ENCODE data around the gene NOP16. TPM values are rescaled to one million over a fixed set of nuclear protein-coding genes. Genes with fewer than 3 reads are reported as not detected.

Gene NOP16
- total RNA-seq, 1 experiment from 2014 or later, result 134 TPM

DNA sequence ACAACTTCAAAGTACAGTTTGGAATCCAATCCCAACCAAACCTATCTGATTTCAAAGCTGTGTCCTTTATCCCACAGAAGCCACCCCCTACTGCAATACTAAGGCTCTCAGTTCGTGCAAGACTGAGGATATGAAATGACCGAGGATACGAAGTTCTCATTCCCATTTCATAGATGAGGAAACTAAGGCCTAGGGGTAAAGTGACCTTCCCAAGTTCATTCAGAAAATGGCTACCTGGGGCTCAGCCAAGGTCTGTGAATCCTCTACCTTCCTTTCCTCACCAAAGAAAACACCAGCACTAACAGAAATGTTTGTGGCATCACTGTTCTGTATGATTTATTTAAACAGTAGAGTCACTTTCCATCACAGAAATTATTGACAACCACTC is 32.2 kb downstream of the NOP16 start:
- no peaks in the 10 kb centered on the region for H3K27me3 Mint-ChIP-seq (ENCODE audit: insufficient read depth, unreplicated experiment)
- intact Hi-C loops (cut with micrococcal nuclease), result no loop called here
- BruUV-seq (replicated peaks), result no TSS peak

DNA sequence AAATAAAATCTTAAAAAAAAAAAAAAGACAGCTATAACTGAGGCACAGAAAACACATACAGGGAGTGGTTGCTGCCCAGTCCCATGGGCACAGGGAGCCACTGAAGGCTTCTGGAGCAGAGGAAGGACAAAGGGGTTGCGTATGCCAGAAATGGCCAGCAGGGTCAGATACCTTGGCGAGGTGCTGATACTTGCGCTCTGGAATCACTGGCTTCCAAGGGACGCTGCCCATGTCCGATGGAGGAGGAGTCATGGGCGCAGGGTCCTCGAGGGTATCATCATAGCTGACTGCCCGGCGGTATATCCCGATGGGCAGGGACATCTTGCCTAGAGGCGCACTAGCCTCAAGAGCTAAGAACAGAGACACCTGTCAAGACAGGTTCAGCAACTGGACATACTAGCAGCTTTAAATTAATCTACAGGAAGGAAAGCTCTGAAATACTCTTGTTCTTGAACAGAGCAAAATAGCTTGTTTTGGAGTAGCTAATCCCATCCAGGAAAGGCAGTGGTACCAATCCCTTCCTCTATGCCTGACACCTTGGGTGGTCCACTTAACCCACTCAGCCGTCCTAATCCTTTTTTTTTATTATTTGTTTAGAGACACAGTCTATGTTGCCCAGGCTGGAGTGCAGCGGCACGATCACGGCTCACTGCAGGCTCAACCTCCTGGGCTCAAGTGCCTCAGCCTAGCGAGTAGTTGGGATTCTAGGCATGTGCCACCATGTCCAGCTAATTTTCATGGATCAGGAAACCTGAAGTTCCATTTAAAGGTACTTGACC is 32.8 kb downstream of the NOP16 start:
- H3K36me3 Mint-ChIP-seq (ENCODE audit: insufficient read depth, unreplicated experiment), result peaks cover 74% of the 10 kb centered on the region
- H3K27me3 Mint-ChIP-seq (ENCODE audit: insufficient read depth, unreplicated experiment), result no peaks in the 10 kb centered on the region
- POLR2A ChIA-PET, result interaction anchor here (0.6 kb wide), 1 partner anchor 20 kb away, joined by 3 read pairs; no protein-coding TSS in a partner anchor

More for the DNA sequence above, 32.2 kb downstream of the NOP16 start:
- H3K4me1 Mint-ChIP-seq (ENCODE audit: insufficient read depth, unreplicated experiment), result peaks cover 11% of the 10 kb centered on the region
- no peak for DNase-seq (ENCODE audit: unreplicated experiment)
- H3K36me3 Mint-ChIP-seq (ENCODE audit: insufficient read depth, unreplicated experiment), result peaks cover 68% of the 10 kb centered on the region
- TF ChIP-seq, protein P1, sequence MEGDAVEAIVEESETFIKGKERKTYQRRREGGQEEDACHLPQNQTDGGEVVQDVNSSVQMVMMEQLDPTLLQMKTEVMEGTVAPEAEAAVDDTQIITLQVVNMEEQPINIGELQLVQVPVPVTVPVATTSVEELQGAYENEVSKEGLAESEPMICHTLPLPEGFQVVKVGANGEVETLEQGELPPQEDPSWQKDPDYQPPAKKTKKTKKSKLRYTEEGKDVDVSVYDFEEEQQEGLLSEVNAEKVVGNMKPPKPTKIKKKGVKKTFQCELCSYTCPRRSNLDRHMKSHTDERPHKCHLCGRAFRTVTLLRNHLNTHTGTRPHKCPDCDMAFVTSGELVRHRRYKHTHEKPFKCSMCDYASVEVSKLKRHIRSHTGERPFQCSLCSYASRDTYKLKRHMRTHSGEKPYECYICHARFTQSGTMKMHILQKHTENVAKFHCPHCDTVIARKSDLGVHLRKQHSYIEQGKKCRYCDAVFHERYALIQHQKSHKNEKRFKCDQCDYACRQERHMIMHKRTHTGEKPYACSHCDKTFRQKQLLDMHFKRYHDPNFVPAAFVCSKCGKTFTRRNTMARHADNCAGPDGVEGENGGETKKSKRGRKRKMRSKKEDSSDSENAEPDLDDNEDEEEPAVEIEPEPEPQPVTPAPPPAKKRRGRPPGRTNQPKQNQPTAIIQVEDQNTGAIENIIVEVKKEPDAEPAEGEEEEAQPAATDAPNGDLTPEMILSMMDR (IDR thresholded peaks at IDR 0.05; ENCODE audit: unreplicated experiment), result no peak
- ChIA-PET CTCF (interaction anchor here (1.2 to 1.3 kb wide), 2 partner anchors 15 to 42 kb away, joined by 3 to 5 read pairs; no protein-coding TSS in a partner anchor), POLR2A (no interaction called here)
- H3K4me3 Mint-ChIP-seq (ENCODE audit: unreplicated experiment), result no peak overlapping the region
- no peaks in the 10 kb centered on the region for H3K9me3 Mint-ChIP-seq (ENCODE audit: unreplicated experiment)
- no peak overlapping the region for H3K27ac Mint-ChIP-seq (ENCODE audit: low read depth, unreplicated experiment)

DNA sequence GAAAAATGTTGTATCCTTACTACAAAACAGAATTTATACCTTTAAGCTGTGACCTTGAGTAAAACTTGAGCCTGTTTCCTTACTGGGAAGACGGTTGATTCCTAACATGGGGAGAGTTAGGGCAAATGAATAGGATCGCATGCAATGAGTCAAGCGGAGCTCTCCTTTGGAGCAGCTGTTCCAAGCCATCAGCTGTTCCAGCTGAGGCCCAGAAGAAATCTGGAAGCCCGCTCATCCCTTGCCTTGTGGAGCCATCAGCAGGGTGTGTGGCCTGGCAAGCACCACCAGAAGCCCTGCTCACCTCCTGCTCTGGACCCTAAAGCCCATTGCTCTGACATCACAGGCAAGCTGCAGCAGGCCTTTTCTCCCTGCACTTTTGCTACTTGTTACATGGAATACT is 34.9 kb downstream of the NOP16 start:
- CTCF ChIA-PET, result interaction anchor here (1.2 to 1.6 kb wide), 3 partner anchors 15 to 624 kb away, joined by 3 to 5 read pairs (median 4); no protein-coding TSS in a partner anchor
- TF ChIP-seq, protein P1 (IDR thresholded peaks at IDR 0.05; ENCODE audit: unreplicated experiment), result no peak
- POLR2A ChIA-PET, result interaction anchor here (0.9 to 1.1 kb wide), 2 partner anchors 24 to 35 kb away, joined by 3 read pairs; partner anchors contain the start of genes HIGD2A and NOP16
- Mint-ChIP-seq H3K9me3 (ENCODE audit: unreplicated experiment) (no peaks in the 10 kb centered on the region), H3K4me3 (ENCODE audit: unreplicated experiment) (no peak overlapping the region), H3K27ac (ENCODE audit: low read depth, unreplicated experiment) (no peak overlapping the region), H3K27me3 (ENCODE audit: insufficient read depth, unreplicated experiment) (no peaks in the 10 kb centered on the region), H3K36me3 (ENCODE audit: insufficient read depth, unreplicated experiment) (peaks cover 91% of the 10 kb centered on the region), H3K4me1 (ENCODE audit: insufficient read depth, unreplicated experiment) (peaks cover 5% of the 10 kb centered on the region)
- no peak for DNase-seq (ENCODE audit: unreplicated experiment)
- no TSS peak for BruUV-seq (replicated peaks)
- intact Hi-C loops (cut with micrococcal nuclease), result no loop called here

More for the DNA sequence above, 32.8 kb downstream of the NOP16 start:
- intact Hi-C loops (cut with micrococcal nuclease), result no loop called here
- Mint-ChIP-seq H3K27ac (ENCODE audit: low read depth, unreplicated experiment) (no peak overlapping the region), H3K4me3 (ENCODE audit: unreplicated experiment) (no peak overlapping the region), H3K4me1 (ENCODE audit: insufficient read depth, unreplicated experiment) (peaks cover 11% of the 10 kb centered on the region), H3K9me3 (ENCODE audit: unreplicated experiment) (no peaks in the 10 kb centered on the region)
- CTCF ChIA-PET, result interaction anchor here (0.6 to 1.3 kb wide), 5 partner anchors 12 to 100 kb away, joined by 3 to 6 read pairs (median 3); no protein-coding TSS in a partner anchor
- no peak for DNase-seq (ENCODE audit: unreplicated experiment)
- no TSS peak for BruUV-seq (replicated peaks)
- TF ChIP-seq, protein P1 (IDR thresholded peaks at IDR 0.05; ENCODE audit: unreplicated experiment), result no peak

DNA sequence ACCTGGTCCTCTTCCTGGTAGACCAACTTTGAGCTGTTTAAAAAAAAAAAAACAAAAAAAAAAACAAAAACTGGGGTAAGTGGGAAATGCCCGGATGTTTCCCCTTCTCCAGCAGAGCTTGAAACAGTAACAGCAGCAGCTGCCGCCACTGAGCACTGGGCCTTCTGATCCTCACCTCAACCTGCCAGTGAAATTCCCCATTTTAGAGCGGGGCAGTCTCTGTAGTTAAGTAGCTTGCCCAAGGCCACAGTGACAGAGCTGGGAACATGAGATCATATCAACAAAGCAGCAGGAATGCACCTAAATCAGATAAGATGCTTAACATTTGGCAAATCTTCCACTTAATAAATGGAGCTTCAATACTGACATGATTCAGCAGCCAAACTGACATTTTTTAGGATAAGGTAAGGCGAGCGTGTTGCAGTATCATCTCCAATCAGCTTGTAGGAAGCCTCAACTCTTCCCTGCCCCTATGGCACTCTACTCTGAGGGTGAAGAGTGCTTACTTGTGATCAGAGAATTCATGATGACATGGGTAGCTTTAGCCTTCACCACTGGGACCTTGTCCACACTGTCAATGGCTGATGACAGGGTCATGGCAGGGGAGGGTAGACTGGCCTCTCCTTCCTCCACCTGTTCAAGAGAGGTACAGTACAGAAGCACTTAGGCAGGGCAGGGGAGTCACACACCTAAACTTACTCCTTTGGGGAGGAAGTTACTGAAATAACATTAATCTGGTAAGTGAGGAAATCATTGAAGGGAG is 36.1 kb downstream of the NOP16 start:
- no peak overlapping the region for H3K4me3 Mint-ChIP-seq (ENCODE audit: unreplicated experiment)
- BruUV-seq (replicated peaks), result no TSS peak
- H3K27ac Mint-ChIP-seq (ENCODE audit: low read depth, unreplicated experiment), result no peak overlapping the region
- intact Hi-C loops (cut with micrococcal nuclease), result no loop called here
- no peak for DNase-seq (ENCODE audit: unreplicated experiment)
- H3K27me3 Mint-ChIP-seq (ENCODE audit: insufficient read depth, unreplicated experiment), result no peaks in the 10 kb centered on the region
- TF ChIP-seq, protein P1 (IDR thresholded peaks at IDR 0.05; ENCODE audit: unreplicated experiment), result no peak
- no peaks in the 10 kb centered on the region for H3K9me3 Mint-ChIP-seq (ENCODE audit: unreplicated experiment)
- POLR2A ChIA-PET, result interaction anchor here (0.6 to 2.5 kb wide), 2 partner anchors 9 to 165 kb away, joined by 4 to 16 read pairs; partner anchors contain the start of gene KIAA1191
- peaks cover 2% of the 10 kb centered on the region for H3K4me1 Mint-ChIP-seq (ENCODE audit: insufficient read depth, unreplicated experiment)
- CTCF ChIA-PET, result interaction anchor here (0.6 to 1.6 kb wide), 4 partner anchors 17 to 648 kb away, joined by 3 to 5 read pairs (median 4); no protein-coding TSS in a partner anchor
- peaks cover 91% of the 10 kb centered on the region for H3K36me3 Mint-ChIP-seq (ENCODE audit: insufficient read depth, unreplicated experiment)

Data from MCF 10A (cell line).